ENCODE results near the gene TAF1D.

TAF1D gene

DNA sequence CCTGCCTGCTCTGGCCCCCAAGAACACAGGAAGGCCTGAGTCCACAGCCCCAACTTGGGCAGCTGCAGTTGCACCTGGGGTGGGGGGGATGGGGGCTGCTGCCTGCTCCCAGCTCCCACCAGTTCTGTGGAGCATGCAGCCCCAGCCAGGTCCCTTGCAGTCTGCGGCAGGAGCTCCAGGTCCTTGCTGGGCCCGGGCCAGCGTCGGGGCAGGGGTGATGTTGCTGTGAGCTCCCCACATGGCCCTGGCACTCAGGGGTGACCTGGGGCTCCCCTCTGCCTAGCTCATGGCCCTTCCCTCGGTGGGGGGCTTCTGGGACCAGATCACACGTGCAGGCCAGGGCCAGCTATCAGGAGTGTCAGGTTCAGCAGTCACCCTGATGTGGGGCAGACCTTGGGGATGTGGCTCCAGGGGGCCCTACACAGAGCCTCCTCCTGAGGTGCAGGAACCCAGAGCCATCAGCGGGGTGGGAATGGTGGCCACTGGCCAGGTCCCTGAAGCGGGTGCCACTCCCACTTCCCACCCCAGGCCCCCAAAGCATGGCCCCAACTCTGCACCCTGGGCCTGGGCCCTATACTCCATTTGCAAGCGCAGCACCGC is 32.4 kb upstream of the TAF1D start:
- Histone ChIP-seq H2AFZ (ENCODE audit: low read depth, low read length, severe bottlenecking) (no peak overlapping the region), H3K79me2 (ENCODE audit: insufficient read depth, low read length) (no peaks in the 10 kb centered on the region), H3K27ac (ENCODE audit: low read depth, low read length) (no peak overlapping the region), H3K36me3 (ENCODE audit: low read length) (no peaks in the 10 kb centered on the region), H3K9me3 (ENCODE audit: insufficient read depth, low read length) (peaks cover 11% of the 10 kb centered on the region; the same call in 1 of the 2 replicates), H3F3A (ENCODE audit: insufficient read depth) (no peaks in the 10 kb centered on the region), H3K27me3 (ENCODE audit: low read length) (no peaks in the 10 kb centered on the region), H3K9ac (ENCODE audit: low read length) (no peak overlapping the region), H3K4me2 (ENCODE audit: low read depth, low read length, poor library complexity, severe bottlenecking) (no peak overlapping the region), H3K9me2 (replicated peaks; ENCODE audit: insufficient read depth, low read length) (no peaks in the 10 kb centered on the region), H4K20me1 (ENCODE audit: low read depth, low read length) (no peaks in the 10 kb centered on the region), H3K4me3 (ENCODE audit: insufficient read depth, low read length, poor library complexity, severe bottlenecking) (no peak overlapping the region)
- TF ChIP-seq, protein P1, sequence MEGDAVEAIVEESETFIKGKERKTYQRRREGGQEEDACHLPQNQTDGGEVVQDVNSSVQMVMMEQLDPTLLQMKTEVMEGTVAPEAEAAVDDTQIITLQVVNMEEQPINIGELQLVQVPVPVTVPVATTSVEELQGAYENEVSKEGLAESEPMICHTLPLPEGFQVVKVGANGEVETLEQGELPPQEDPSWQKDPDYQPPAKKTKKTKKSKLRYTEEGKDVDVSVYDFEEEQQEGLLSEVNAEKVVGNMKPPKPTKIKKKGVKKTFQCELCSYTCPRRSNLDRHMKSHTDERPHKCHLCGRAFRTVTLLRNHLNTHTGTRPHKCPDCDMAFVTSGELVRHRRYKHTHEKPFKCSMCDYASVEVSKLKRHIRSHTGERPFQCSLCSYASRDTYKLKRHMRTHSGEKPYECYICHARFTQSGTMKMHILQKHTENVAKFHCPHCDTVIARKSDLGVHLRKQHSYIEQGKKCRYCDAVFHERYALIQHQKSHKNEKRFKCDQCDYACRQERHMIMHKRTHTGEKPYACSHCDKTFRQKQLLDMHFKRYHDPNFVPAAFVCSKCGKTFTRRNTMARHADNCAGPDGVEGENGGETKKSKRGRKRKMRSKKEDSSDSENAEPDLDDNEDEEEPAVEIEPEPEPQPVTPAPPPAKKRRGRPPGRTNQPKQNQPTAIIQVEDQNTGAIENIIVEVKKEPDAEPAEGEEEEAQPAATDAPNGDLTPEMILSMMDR (IDR thresholded peaks at IDR 0.05; ENCODE audit: insufficient read depth, low read length, poor library complexity, severe bottlenecking) = no peak
- no peak for TF ChIP-seq EZH2phosphoT487 (conservative IDR thresholded peaks at IDR 0.05; ENCODE audit: low read length)

DNA sequence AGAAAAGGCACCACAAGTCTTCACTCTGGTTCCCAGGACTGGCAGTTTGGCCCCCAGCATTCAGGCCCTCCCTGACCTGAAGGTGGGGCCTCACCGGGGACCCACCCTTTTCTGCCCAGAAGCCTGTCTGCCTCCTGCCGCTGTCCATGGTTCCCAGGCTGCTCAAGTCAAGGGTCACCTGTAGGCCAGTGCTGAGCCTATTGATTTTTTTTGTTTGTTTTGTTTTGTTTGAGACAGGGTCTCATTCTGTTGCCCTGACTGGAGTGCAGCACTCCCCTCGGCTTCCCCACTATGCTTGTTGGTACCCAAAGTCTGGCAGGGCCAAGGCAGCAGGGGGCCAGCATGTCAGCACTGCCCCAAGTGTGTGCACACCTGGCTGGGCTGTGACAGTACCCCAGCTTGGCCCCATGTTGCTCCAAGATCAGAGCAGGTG is 31.8 kb upstream of the TAF1D start:
- Histone ChIP-seq H3K9ac (ENCODE audit: low read length) (no peak overlapping the region), H3K36me3 (ENCODE audit: low read length) (no peaks in the 10 kb centered on the region), H3K9me3 (ENCODE audit: insufficient read depth, low read length) (peaks cover 11% of the 10 kb centered on the region; the same call in 1 of the 2 replicates), H3K27ac (ENCODE audit: low read depth, low read length) (no peak overlapping the region), H4K20me1 (ENCODE audit: low read depth, low read length) (no peaks in the 10 kb centered on the region), H3K9me2 (replicated peaks; ENCODE audit: insufficient read depth, low read length) (no peaks in the 10 kb centered on the region), H3K79me2 (ENCODE audit: insufficient read depth, low read length) (no peaks in the 10 kb centered on the region), H3K4me3 (ENCODE audit: insufficient read depth, low read length, poor library complexity, severe bottlenecking) (no peak overlapping the region), H3K4me2 (ENCODE audit: low read depth, low read length, poor library complexity, severe bottlenecking) (no peak overlapping the region), H2AFZ (ENCODE audit: low read depth, low read length, severe bottlenecking) (no peak overlapping the region), H3F3A (ENCODE audit: insufficient read depth) (no peaks in the 10 kb centered on the region), H3K27me3 (ENCODE audit: low read length) (no peaks in the 10 kb centered on the region)
- no peak for TF ChIP-seq EZH2phosphoT487 (conservative IDR thresholded peaks at IDR 0.05; ENCODE audit: low read length)
- TF ChIP-seq, protein P1 (IDR thresholded peaks at IDR 0.05; ENCODE audit: insufficient read depth, low read length, poor library complexity, severe bottlenecking) = no peak

DNA sequence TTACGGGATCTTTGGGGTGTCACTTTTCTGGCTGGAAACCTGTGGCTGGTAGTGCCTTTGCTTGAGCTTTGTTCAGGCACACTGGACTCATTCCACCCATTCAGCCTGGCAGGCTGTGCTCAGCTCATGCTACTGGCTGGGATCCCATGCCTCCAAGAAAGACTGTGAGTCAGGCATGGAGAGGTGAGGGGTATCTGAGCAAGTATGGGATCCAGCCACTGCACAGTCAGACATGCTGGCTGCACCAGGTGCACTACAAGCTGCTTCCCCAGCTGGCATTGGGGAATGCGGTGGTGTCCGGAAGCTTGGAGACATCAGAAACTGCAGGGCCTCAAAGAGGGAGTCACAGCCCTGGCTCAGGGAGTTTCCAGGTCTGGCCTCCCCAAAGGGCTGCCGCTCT is 30.8 kb upstream of the TAF1D start:
- peaks cover 11% of the 10 kb centered on the region; the same call in 1 of the 2 replicates for H3K9me3 ChIP-seq (ENCODE audit: insufficient read depth, low read length)
- no peak overlapping the region for H3K27ac ChIP-seq (ENCODE audit: low read depth, low read length)
- no peak for TF ChIP-seq EZH2phosphoT487 (conservative IDR thresholded peaks at IDR 0.05; ENCODE audit: low read length)
- TF ChIP-seq, protein P1 (IDR thresholded peaks at IDR 0.05; ENCODE audit: insufficient read depth, low read length, poor library complexity, severe bottlenecking) = no peak
- no peaks in the 10 kb centered on the region for H3F3A ChIP-seq (ENCODE audit: insufficient read depth)
- no peaks in the 10 kb centered on the region for H3K36me3 ChIP-seq (ENCODE audit: low read length)
- no peaks in the 10 kb centered on the region for H4K20me1 ChIP-seq (ENCODE audit: low read depth, low read length)
- no peak overlapping the region for H2AFZ ChIP-seq (ENCODE audit: low read depth, low read length, severe bottlenecking)
- H3K27me3 ChIP-seq (ENCODE audit: low read length) = no peaks in the 10 kb centered on the region
- no peaks in the 10 kb centered on the region for H3K79me2 ChIP-seq (ENCODE audit: insufficient read depth, low read length)
- H3K4me2 ChIP-seq (ENCODE audit: low read depth, low read length, poor library complexity, severe bottlenecking) = no peak overlapping the region
- no peak overlapping the region for H3K9ac ChIP-seq (ENCODE audit: low read length)
- no peaks in the 10 kb centered on the region for H3K9me2 ChIP-seq (replicated peaks; ENCODE audit: insufficient read depth, low read length)
- H3K4me3 ChIP-seq (ENCODE audit: insufficient read depth, low read length, poor library complexity, severe bottlenecking) = no peak overlapping the region
